22Rv1 (cell line): ENCODE measurements around the gene GRIK5.
"Not testable (repeated sequence)": the region's sequence is repeated elsewhere in the genome, so short reads cannot be mapped to it uniquely, and the experiment has no call there.

Source experiments
- ZFX ChIP-seq: fragments of 450-650 bp; IDR thresholded peaks from 2 replicates; pipeline ENCODE4 v1.6.1; 2017; ENCODE audit warnings: antibody characterized with exemption, borderline replicate concordance
- TF ChIP-seq, protein P1 (sequence below): fragments of 450-650 bp; IDR thresholded peaks from 2 replicates; pipeline ENCODE4 v1.5.1; 2017; ENCODE audit warnings: mild to moderate bottlenecking

DNA sequence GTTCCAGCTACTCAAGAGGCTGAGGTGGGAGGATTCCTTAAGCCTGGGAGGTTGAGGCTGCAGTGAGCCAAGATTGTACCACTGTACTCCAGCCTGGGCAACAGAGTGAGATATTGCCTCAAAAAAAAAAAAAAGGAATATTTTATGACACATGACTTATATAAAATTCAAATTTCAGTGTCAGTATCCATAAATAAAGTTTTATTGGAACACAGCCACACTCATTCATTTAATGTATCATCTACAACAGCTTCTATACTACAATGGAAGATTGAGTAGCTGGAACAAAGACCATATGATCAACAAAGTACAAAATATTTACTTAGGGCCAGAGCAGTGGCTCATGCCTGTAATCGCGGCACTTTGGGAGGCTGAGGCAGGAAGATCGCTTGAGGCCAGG lies 57.3 kb downstream of the GRIK5 start:
- TF ChIP-seq, protein P1, sequence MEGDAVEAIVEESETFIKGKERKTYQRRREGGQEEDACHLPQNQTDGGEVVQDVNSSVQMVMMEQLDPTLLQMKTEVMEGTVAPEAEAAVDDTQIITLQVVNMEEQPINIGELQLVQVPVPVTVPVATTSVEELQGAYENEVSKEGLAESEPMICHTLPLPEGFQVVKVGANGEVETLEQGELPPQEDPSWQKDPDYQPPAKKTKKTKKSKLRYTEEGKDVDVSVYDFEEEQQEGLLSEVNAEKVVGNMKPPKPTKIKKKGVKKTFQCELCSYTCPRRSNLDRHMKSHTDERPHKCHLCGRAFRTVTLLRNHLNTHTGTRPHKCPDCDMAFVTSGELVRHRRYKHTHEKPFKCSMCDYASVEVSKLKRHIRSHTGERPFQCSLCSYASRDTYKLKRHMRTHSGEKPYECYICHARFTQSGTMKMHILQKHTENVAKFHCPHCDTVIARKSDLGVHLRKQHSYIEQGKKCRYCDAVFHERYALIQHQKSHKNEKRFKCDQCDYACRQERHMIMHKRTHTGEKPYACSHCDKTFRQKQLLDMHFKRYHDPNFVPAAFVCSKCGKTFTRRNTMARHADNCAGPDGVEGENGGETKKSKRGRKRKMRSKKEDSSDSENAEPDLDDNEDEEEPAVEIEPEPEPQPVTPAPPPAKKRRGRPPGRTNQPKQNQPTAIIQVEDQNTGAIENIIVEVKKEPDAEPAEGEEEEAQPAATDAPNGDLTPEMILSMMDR = not testable (repeated sequence)
- TF ChIP-seq ZFX = not testable (repeated sequence)
